Stimulated activated memory B cell treated with anti-CD40 and anti-IgM and Interleukin-4, amounts not matched to agents 10 μg/mL and 1 μg/mL and 100 μg/mL, for 72 hours (primary cell): ENCODE data around the gene PTPMT1.
"Not testable (repeated sequence)": the region's sequence is repeated elsewhere in the genome, so short reads cannot be mapped to it uniquely, and the experiment has no call there.

Experiments used
- ATAC-seq: fragments of 150-1000 bp; cut with Tn5 transposase; 2 replicates; pipeline ENCODE4 v1.10.0; 2021
- H3K27ac Mint-ChIP-seq: one replicate; pipeline ENCODE4 v1.8.0; 2022; ENCODE audit warnings: mild to moderate bottlenecking, mixed read lengths
- H3K27me3 Mint-ChIP-seq: one replicate; pipeline ENCODE4 v1.8.0; 2022; ENCODE audit warnings: mixed read lengths
- H3K36me3 Mint-ChIP-seq: one replicate; pipeline ENCODE4 v1.8.0; 2022; ENCODE audit warnings: mixed read lengths
- H3K4me1 Mint-ChIP-seq: one replicate; pipeline ENCODE4 v1.8.0; 2022; ENCODE audit warnings: mixed read lengths
- H3K4me3 Mint-ChIP-seq: one replicate; pipeline ENCODE4 v1.8.0; 2022; ENCODE audit warnings: mild to moderate bottlenecking, moderate library complexity, mixed read lengths
- H3K9me3 Mint-ChIP-seq: one replicate; pipeline ENCODE4 v1.8.0; 2022; ENCODE audit warnings: mixed read lengths

Gene PTPMT1

DNA sequence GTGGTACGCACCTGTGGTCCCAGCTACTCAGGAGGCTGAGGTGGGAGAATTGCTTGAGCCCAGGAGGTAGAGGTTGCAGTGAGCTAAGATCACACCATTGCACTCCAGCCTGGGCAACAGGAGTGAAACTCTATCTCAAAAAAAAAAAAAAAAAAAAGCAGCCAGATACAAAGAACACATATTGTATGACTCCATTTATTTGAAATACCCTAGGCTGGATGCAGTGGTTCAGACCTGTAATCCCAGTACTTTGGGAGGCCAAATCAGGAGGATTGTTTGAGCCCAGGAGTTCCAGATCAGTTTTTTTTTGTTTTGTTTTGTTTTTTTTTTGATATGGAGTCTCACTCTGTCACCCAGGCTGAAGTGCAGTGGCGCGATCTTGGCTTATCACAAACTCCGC, 3.0 kb upstream of the PTPMT1 start:
- not testable (repeated sequence) for H3K36me3 Mint-ChIP-seq, H3K27me3 Mint-ChIP-seq, ATAC-seq, H3K9me3 Mint-ChIP-seq, H3K4me3 Mint-ChIP-seq, H3K27ac Mint-ChIP-seq
- H3K4me1 Mint-ChIP-seq: peaks cover 18% of the 10 kb centered on the region

DNA sequence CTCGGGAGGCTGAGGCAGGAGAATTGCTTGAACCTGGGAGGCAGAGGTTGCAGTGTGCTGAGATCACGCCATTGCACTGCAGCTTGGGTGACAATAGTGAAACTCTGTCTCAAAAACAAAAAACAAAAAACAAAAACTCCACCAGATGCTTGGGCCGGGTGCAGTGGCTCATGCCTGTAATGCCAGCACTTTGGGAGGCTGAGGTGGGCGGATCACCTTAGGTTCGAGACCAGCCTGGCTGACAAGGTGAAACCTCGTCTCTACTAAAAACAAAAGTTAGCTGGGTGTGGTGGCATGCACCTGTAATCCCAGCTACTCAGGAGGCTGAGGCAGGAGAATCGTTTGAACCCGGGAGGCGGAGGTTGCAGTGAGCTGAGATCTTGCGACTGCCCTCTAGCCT, 1.0 kb upstream of the PTPMT1 start:
- not testable (repeated sequence) for H3K36me3 Mint-ChIP-seq, H3K9me3 Mint-ChIP-seq
- peak overlapping the region; percentile 93 for H3K27ac Mint-ChIP-seq

DNA sequence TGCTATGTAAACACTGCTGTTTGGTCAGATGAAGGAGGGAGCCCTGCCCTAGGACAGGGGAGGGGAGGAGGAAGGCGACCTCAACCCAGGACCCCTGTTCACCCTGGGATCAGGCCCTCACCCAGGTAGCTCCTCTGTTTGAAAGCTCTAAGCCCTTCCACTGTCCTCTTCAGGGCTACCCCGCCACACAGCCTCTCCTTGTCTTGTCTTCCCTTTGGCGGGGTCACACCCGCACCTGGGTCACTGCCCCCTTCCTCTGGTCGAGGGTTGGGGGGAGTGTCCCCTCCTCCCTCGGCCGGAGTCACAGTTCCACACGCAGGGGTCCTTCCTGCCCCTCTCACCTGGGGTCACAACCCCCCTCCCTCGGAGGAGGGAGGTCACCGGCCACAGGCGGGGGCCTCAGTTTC, 463 bp upstream of the PTPMT1 start:
- Mint-ChIP-seq H3K4me1 (peaks cover 18% of the 10 kb centered on the region), H3K9me3 (no peaks in the 10 kb centered on the region), H3K4me3 (peak overlapping the region; percentile 86), H3K36me3 (no peaks in the 10 kb centered on the region), H3K27ac (peak overlapping the region; percentile 93), H3K27me3 (no peaks in the 10 kb centered on the region)
- ATAC-seq: no peak

More for the DNA sequence above, 1.0 kb upstream of the PTPMT1 start:
- peak overlapping the region; percentile 38 for H3K4me3 Mint-ChIP-seq
- ATAC-seq, H3K27me3 Mint-ChIP-seq: not testable (repeated sequence)
- H3K4me1 Mint-ChIP-seq: peaks cover 18% of the 10 kb centered on the region

DNA sequence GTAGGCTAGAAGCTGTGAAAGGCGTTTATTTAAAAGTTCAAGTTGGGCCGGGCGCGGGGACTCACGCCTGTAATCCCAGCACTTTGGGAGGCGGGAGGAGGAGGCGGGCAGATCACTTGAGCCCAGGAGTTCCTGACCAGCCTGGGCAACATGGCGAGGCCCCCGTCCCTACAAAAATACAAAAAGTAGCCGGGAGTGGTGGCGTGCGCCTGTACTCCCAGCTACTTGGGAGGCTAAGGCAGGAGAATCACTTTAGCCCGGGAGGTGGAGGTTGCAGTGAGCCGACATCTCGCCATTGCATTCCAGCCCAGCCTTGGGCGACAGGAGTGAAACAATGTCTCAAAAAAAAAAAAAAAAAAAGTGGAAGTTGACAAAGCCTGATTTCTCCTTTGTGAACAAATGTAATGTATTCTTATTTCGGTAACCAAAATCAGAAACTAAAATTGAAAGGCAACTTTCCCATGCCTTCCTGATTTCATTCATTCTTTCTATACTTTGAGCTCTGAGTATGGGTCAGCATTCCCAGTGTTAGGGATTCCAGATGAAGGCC, 825 bp downstream of the PTPMT1 start:
- Mint-ChIP-seq H3K27me3 (no peaks in the 10 kb centered on the region), H3K4me3 (peak overlapping the region; percentile 86), H3K9me3 (no peaks in the 10 kb centered on the region), H3K4me1 (peaks cover 18% of the 10 kb centered on the region), H3K36me3 (peaks cover 2% of the 10 kb centered on the region), H3K27ac (peak overlapping the region; percentile 93)
- ATAC-seq: no peak

DNA sequence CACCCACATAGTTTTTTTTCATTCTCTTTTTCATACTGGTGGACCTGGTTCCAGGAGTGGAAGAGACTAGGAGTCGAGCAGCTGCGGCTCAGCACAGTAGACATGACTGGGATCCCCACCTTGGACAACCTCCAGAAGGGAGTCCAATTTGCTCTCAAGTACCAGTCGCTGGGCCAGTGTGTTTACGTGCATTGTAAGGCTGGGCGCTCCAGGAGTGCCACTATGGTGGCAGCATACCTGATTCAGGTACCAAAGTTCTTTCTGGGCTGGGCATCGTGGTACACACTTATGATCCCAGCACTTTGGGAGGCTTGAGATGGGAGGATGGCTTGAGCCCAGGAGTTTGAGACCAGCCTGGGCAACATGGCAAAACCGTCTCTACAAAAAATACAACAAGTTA, 4.2 kb downstream of the PTPMT1 start:
- Mint-ChIP-seq H3K27me3 (no peaks in the 10 kb centered on the region), H3K4me3 (no peak overlapping the region), H3K4me1 (peaks cover 16% of the 10 kb centered on the region), H3K9me3 (no peaks in the 10 kb centered on the region), H3K36me3 (peaks cover 21% of the 10 kb centered on the region), H3K27ac (no peak overlapping the region)
- ATAC-seq: no peak

DNA sequence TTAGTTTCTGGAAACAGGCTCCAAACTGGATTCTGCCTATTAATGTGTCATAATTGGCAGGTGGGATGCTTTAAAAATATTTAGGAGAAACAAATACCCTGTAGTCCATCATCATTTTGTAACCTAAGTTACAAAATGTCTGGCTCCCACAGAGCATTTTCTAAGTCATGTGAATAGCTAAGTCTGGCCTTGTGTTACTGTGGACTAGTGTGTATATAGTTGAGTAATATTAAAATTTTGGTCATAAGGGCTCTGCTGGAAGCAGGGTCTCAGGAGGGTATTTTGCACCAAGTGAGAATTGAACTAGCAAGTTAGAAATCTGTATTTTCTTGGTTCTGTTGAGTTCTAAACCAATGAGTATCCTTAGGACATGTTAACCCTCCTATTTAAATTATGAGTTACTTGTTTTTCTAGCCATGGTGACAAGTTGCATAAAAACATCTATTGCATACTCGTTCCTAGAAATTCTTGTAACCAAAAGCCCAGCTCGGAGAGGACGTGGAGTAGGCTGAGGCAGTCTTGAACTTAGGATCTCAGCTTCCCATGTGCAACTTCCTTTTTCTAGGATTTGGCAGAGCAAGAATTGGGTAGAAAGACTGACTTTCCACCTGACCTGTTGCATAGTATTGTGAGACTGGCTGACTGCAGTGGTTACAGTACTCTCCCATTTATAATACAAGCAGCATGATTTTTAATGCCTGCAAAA, 5.4 kb downstream of the PTPMT1 start:
- H3K27ac Mint-ChIP-seq: peak overlapping the region; percentile 11
- H3K4me3 Mint-ChIP-seq: no peak overlapping the region
- no peaks in the 10 kb centered on the region for H3K9me3 Mint-ChIP-seq
- H3K4me1 Mint-ChIP-seq: peaks cover 10% of the 10 kb centered on the region
- H3K36me3 Mint-ChIP-seq: peaks cover 25% of the 10 kb centered on the region
- ATAC-seq: no peak
- H3K27me3 Mint-ChIP-seq: no peaks in the 10 kb centered on the region

DNA sequence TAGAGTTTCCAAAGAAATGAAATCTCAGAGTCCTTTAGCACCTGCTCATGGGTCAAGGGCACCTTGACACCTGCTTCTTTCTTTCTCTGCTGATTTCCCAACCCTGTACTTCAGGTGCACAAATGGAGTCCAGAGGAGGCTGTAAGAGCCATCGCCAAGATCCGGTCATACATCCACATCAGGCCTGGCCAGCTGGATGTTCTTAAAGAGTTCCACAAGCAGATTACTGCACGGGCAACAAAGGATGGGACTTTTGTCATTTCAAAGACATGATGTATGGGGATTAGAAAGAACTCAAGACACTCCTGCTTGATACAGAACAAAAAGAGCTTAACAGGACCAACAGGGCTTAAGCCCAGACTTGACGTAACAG, 5.9 kb downstream of the PTPMT1 start:
- H3K36me3 Mint-ChIP-seq: peaks cover 30% of the 10 kb centered on the region
- no peak for ATAC-seq
- no peaks in the 10 kb centered on the region for H3K9me3 Mint-ChIP-seq
- no peaks in the 10 kb centered on the region for H3K27me3 Mint-ChIP-seq
- H3K4me3 Mint-ChIP-seq: no peak overlapping the region
- peak overlapping the region; percentile 11 for H3K27ac Mint-ChIP-seq
- peaks cover 9% of the 10 kb centered on the region for H3K4me1 Mint-ChIP-seq

DNA sequence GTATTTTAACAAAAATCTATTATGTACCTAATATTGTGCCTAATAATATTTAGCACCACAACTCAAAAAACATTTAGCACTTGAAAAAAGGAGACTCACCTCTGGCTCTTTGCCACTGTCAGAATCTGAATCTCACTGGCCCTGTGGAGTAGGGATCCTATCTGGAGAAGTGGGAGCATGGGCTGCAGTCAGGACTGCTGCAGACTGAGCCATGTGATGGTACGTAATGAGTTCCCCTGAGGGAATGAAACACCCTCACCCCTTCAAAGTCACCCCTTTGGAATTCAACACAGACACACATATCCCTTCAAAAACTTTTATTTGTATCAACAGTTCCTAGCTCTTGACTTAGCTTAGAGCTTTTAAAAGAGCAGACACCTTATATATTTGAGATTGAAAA, 6.5 kb downstream of the PTPMT1 start:
- ATAC-seq: no peak
- Mint-ChIP-seq H3K27ac (no peak overlapping the region), H3K4me3 (no peak overlapping the region), H3K36me3 (peaks cover 31% of the 10 kb centered on the region), H3K9me3 (no peaks in the 10 kb centered on the region), H3K27me3 (no peaks in the 10 kb centered on the region), H3K4me1 (peaks cover 7% of the 10 kb centered on the region)

DNA sequence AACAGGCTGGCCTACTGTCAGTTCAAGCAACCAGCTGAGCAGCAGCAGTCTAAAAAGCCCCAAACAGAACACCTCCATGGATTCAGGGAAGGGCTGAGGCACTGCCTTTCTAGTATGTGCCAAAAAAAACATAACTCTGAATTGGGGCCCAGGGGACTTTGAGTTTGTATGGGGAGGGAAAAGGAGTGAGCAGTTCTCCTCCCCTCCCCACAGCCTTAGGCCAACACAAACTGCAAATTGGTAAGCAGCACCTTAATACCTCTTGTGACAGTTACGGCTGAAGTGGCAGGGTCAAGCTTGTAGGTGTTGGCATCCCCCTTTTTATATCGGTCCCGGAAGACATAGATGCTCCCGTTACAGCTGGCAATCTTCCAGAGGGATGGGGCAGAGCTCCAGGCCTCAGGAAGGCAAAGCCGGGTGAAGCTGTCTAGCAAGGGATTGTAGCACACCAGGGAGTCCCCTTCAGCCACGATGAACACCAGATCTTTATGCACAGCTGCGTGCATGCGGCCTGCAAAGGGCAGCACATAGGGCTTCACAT, 7.4 kb downstream of the PTPMT1 start:
- Mint-ChIP-seq H3K27ac (no peak overlapping the region), H3K27me3 (no peaks in the 10 kb centered on the region), H3K36me3 (peaks cover 31% of the 10 kb centered on the region), H3K4me1 (peaks cover 16% of the 10 kb centered on the region), H3K9me3 (no peaks in the 10 kb centered on the region), H3K4me3 (no peak overlapping the region)
- no peak for ATAC-seq

DNA sequence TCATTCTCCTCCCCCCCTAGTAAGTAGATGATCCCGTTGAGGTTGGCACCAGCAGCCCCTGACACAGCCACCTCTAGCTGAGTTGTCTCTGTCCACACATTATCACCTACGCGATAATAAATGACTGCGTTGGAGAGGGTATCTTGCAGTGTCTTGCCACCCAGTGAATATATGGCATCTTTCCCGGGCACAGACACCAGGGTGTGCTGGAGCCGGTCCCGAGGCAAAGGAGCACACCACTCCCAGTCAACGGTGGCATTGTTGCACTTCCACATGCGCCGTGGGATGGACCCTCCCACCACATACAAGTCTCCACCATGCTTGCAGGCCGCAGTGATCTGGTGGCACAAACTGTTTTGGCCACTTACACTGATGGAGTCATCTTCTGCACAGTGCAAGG, 7.9 kb downstream of the PTPMT1 start:
- Mint-ChIP-seq H3K27me3 (no peaks in the 10 kb centered on the region), H3K27ac (no peak overlapping the region), H3K9me3 (no peaks in the 10 kb centered on the region), H3K36me3 (peaks cover 31% of the 10 kb centered on the region), H3K4me3 (no peak overlapping the region), H3K4me1 (peaks cover 20% of the 10 kb centered on the region)
- ATAC-seq: no peak

DNA sequence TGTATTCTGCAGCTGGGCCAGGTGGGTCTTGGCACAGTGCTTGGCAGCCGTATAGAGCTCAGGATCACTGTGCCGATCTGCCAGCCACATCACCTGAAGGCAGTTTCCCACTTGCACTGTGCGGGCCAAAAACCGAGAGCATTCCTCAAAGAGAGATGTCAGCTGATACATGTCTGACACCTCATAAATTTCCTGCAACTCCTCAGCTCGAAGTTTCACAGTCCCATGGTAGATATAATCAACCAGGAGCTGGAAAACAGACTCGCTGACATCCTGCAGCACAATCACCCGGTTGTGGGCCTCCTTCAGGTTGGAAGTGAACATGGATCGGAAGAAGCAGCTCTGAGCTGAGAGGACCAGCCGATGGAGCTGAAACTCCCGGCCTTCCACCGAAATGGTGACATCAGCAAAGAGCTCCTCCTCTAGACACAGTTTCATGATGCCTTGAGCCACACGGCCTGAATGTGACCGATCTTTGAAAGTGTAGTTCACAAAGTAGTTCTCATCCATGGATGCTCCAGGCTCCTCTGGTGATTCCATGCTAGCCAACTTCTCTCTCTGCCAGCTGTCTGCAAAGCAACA, 12.2 kb downstream of the PTPMT1 start:
- peak overlapping the region; percentile 99 for H3K4me3 Mint-ChIP-seq
- H3K27me3 Mint-ChIP-seq: no peaks in the 10 kb centered on the region
- no peak overlapping the region for H3K27ac Mint-ChIP-seq
- H3K36me3 Mint-ChIP-seq: peaks cover 36% of the 10 kb centered on the region
- H3K9me3 Mint-ChIP-seq: no peaks in the 10 kb centered on the region
- H3K4me1 Mint-ChIP-seq: peaks cover 34% of the 10 kb centered on the region
- ATAC-seq: no peak

DNA sequence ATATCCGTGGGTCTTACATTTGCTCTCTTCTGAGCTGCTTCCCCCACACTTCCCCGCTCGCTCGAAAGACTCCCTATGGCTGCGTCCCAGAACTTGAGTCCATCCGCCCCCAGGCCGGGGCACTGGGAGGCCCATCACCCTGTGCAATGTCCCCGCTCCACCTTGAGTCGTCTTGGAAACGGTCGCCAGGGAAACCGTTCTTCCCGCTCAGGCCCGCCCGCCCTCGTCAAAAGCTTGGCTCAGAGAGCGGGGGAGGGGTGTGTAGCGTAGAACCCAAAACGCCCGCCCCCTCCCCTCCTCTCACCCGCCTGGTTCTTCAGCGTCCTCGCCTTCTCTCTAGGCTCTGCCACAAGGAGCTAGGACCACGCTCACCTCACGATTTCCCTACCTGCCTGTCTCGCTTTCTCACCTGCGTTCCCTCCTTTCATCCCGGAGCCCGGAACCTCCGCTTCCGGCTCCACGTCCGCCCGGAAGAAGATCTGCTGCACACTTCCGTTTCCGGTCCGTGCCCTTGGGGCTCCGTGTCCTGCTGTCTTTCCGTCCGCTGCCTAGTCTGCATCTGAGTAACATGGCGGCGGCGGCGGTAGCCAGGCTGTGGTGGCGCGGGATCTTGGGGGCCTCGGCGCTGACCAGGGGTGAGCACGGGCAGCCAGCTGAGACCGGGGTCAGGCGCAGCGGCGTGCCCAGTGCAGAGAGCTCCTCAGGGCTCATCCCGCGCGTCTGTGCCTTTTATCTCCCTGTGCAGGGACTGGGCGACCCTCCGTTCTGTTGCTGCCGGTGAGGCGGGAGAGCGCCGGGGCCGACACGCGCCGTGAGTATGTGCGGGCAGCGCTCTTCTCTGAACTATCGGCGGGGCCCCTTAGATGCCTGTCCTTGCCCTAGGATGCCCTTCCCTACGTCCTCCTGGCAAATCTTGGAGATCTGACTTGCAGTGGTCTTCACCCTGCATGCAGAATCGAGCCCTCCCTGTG, 13.4 kb downstream of the PTPMT1 start, which contains the start of the genes KBTBD4 and NDUFS3:
Gene KBTBD4 (minus strand): TSS at position 447 of the 971 bp plus-strand sequence. CDS start 19 bp downstream, at position 428.
Gene NDUFS3 (plus strand): TSS at position 551 of the 971 bp plus-strand sequence. CDS start 18 bp downstream, at position 569.
- Mint-ChIP-seq H3K27ac (peak within 1 kb of the TSS; percentile 94), H3K9me3 (no peaks in the 10 kb centered on the region), H3K36me3 (peaks cover 38% of the 10 kb centered on the region), H3K4me3 (peak within 1 kb of the TSS; percentile 99), H3K27me3 (no peaks in the 10 kb centered on the region), H3K4me1 (peaks cover 34% of the 10 kb centered on the region)
- peak; percentile 96 for ATAC-seq

DNA sequence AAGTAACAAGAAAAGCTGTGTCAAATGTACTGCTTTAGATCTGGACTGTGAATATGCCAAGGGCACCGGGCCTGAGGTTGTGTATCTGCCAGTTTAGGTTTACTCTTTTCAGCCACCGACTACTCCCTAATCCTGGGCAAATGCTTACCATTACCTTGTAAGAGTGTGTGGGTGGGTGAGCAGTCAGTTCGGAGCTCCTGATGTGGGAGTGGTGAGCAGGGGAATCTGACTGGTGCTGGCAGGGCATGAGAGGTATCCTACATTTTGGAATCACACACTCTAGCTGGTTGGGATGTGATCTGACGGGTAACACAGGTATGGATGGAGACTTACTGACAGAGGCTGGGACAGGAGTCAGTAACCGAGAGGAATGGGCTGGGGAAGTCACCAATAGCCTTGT, 18.4 kb downstream of the PTPMT1 start:
- peaks cover 14% of the 10 kb centered on the region for H3K4me1 Mint-ChIP-seq
- H3K9me3 Mint-ChIP-seq: no peaks in the 10 kb centered on the region
- no peak for ATAC-seq
- no peak overlapping the region for H3K4me3 Mint-ChIP-seq
- H3K27me3 Mint-ChIP-seq: no peaks in the 10 kb centered on the region
- no peak overlapping the region for H3K27ac Mint-ChIP-seq
- peaks cover 38% of the 10 kb centered on the region for H3K36me3 Mint-ChIP-seq

DNA sequence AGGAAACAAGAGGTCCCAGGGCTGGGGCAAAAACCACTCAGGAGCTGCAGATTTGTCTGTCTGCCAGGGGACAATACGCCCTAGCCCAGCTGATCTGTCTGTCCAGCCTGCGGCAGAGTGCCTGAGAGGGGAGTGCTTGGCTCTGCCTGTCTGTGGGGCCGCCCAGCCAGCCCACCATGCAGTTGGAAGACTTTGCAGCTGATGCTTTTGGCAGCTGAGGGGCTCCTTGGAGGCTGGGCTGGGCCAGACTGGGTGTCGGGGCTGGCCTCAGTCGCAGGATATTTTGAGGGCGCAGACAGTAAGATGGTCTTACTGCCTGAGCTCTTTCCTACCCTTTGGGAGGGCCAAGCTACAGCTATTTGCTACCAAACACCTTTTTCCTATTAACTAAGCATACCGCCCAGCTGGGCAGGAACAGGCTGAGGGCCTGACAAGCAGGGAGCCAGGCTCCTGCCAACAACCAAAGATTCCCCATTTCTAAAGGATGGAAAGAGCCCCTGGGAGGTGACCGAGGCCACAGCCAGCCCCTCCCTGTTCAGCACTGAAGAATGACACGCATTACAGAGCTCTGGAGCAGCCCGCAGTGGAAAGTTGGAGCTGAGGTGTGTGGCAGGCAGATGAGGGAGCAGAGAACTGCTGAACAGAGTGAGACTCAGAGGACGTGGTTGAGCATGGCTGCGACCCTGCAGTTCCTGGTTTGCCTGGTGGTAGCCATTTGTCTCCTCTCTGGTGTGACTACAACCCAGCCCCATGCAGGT, 20.9 kb downstream of the PTPMT1 start, which contains the start of gene FAM180B:
Gene FAM180B (plus strand): TSS at position 581 of the 758 bp plus-strand sequence. CDS start 91 bp downstream, at position 672.
- Mint-ChIP-seq H3K4me1 (no peaks in the 10 kb centered on the region), H3K9me3 (no peaks in the 10 kb centered on the region), H3K27ac (no peak within 1 kb of the TSS), H3K4me3 (no peak within 1 kb of the TSS), H3K27me3 (no peaks in the 10 kb centered on the region), H3K36me3 (peaks cover 38% of the 10 kb centered on the region)
- no peak for ATAC-seq
